Sigmoid colon (tissue), 4 donors: Measurements from ENCODE around the gene ARHGAP42.

ENCODE experiments used
- CTCF ChIP-seq, 4 experiments: fragments of 450-650 bp in 3 of 4; fragments of 200-600 bp in 1 of 4; IDR thresholded peaks; one replicate each; pipeline ENCODE4 v1.5.1; 2016 to 2019; ENCODE audit warnings: antibody characterized with exemption in 4 of 4, mild to moderate bottlenecking in 3 of 4, moderate library complexity in 2 of 4
- POLR2A ChIP-seq, 2 donors: fragments of 450-650 bp; IDR thresholded peaks; one replicate each; pipeline ENCODE4 v1.6.1; 2016; ENCODE audit warnings: antibody characterized with exemption in 2 of 2, mild to moderate bottlenecking in 2 of 2, moderate library complexity in 2 of 2
- POLR2AphosphoS5 ChIP-seq, 4 donors: sonication (generic); formaldehyde crosslinking; IDR thresholded peaks; one replicate each; pipeline ENCODE4 v1.6.1; 2017; ENCODE audit warnings: antibody characterized with exemption in 4 of 4

GRCh38 chr11:101035872-101036271 is 348.8 kb downstream of the ARHGAP42 start:
- TF ChIP-seq CTCF (IDR thresholded peaks at IDR 0.05) (no peak), POLR2AphosphoS5 (IDR thresholded peaks at IDR 0.05) (no peak), POLR2A (IDR thresholded peaks at IDR 0.05) (no peak)
